Adipose tissue (tissue), 3 donors: ENCODE results near the gene PID1. TPM values are rescaled to one million over a fixed set of nuclear protein-coding genes. Genes with fewer than 3 reads are reported as not detected.
"Not testable (repeated sequence)": the region's sequence is repeated elsewhere in the genome, so short reads cannot be mapped to it uniquely, and the experiment has no call there.

Source experiments
- H3K27ac ChIP-seq: one replicate; pipeline ENCODE4 v1.5.1; 2013; ENCODE audit warnings: low read depth, low read length
- WGBS, 3 donors: extraction: QIAGEN DNeasy Blood & Tissue Kit; methylation state at CpG; one replicate each; pipeline ENCODE4 v1.1.7; 2013; 5-methylcytosine and 5-hydroxymethylcytosine counted together
- polyA plus RNA-seq, 3 donors: library from polyadenylated mRNA; stranded (reverse); fragments of 200-250 nt; gene quantifications; one replicate each; pipeline ENCODE4 v1.2.3, GENCODE V29; 2013
- donor health status: healthy with polysubstance abuse.
- donor health status: Bipolar disorder and iron deficiency.
- donor health status: healthy.

Gene PID1
- polyA plus RNA-seq, 3 donors: 5.8 to 109 (median 17.0) TPM

DNA sequence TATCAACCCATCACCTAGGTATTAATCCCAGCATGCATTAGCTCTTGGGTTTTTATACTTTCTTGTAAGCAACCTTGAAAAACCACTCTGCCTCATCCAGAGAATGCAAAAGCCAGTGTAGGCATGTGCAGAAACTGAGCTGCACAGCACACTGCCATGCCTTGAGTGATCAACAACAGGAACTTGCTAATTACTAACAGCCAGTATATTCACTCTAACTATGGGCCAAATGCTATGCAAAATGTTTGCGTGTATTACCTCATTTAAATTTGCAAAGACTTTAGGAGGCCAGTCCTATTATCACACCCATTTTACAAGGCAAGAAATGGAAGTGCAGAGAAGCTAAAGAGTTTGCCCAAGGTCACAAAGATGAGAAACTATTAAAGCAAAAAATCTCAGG, 169.8 kb downstream of the PID1 start:
- WGBS, 3 donors: 71 to 90% (median 85%) methylated on average over 1 of the region's 1 CpG
- H3K27ac ChIP-seq: no peak overlapping the region

DNA sequence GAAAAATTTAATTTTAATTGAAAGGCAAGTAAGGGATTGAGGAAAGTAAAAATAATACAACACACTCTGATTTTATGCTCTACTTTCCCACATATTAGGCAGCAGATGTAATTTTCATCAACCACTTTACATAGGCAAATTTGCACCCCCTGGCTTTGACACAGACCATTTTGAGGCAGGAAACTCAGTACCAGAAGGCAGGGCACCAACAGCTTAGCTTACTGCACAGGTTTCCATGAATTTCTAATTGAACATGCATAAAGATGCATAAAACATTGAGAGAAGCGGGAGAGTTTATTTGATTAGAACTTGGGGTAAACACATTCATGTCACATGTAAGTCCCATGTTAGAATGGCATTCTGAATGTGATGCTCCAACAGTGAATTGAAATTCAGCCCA, 171.9 kb downstream of the PID1 start:
- H3K27ac ChIP-seq: no peak overlapping the region
- 92 to 100% (median 96%) methylated on average over 1 of the region's 1 CpG for WGBS, 3 donors

DNA sequence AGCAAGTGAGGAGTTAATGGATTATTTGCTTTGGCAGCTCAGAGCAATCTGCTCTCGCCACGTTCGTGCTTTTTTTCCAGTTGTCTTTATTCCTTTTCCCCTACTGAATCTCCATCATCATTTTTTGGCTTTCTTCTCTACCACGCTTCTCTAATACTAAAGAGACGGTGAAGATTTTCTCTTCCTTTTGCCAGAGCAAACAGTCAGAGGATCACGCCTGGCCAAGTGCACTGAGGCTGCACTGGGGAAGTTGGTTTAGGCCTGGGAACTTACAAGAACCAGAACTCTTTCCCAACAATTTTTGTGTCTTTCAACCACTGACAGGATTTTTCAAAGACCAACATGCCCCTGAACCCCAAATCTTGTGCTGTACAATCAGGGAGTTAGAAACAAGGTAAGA, 172.3 kb downstream of the PID1 start:
- WGBS, 3 donors: 46 to 65% (median 63%) methylated on average over 6 of the region's 6 CpGs
- H3K27ac ChIP-seq: no peak overlapping the region

DNA sequence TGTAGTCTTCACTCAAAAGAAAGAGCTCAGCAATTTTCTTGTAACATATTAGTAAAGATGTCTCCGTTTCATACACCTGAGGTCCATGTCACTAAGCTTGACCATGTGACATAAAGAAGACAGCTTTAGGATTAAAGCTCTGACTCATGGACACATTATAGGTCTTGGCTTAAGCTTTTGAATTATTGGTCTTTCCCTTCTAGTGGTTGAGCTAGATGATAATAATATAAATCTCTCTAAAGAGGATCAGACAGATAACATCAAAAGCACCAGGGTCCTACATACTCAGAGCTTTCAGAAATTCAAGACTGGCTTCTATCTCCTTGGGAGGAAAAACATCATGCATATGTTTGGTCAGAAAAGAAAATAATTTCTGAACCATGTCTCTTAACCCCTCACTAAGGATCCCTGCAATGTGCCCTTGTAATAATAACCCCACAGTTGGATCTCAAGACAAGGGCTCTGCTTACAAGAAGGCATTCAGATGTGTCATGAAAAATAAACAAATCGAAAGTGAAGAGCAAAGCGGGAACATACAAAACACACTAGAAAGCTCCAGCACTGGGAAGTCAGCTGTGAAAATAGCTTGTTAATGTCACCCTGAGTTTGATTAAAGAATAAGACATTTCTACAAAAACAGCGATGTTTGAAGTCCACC, 174.5 kb downstream of the PID1 start:
- 49 to 61% (median 54%) methylated on average over 4 of the region's 4 CpGs for WGBS, 3 donors
- no peak overlapping the region for H3K27ac ChIP-seq

DNA sequence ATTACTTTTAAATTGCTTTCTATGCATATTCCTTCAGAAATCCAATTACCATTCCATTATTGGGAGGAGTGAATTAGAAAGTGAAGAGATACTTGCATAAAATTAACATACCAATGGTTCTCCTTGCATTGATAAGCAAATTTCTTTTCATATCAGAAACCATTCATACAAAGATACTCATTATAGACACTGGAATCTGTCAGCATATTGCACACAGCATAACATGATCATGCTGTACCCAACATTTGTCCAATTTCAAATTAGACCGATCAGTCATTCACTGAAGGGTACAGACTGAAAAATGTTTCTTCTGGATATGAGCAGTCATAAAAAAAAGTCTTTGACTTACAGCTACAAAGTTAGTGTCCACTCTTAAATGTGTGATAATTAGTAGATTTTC, 175.6 kb downstream of the PID1 start:
- H3K27ac ChIP-seq: no peak overlapping the region
- 81 to 96% (median 95%) methylated on average over 1 of the region's 1 CpG for WGBS, 3 donors

DNA sequence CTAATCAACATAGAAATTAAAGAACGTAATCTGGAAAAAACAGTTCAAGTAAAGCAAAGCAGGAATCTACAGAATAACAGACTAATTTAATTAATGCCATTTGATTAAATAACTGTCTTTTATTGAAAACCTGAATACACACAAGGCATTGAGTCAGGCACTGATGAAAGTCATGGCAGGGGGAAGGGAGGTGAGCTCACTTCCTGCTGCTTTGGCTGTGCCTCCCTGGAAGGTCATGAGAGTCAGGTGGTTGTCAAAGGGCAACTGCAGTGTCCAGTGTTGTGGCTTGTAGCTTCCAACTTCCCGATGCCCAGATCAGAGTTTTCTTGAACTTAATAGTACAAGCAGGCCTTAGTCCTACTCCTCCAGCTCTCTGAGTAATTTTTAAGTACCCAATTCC, 180.9 kb downstream of the PID1 start:
- no peak overlapping the region for H3K27ac ChIP-seq
- WGBS, 3 donors: 77 to 87% (median 83%) methylated on average over 2 of the region's 2 CpGs

DNA sequence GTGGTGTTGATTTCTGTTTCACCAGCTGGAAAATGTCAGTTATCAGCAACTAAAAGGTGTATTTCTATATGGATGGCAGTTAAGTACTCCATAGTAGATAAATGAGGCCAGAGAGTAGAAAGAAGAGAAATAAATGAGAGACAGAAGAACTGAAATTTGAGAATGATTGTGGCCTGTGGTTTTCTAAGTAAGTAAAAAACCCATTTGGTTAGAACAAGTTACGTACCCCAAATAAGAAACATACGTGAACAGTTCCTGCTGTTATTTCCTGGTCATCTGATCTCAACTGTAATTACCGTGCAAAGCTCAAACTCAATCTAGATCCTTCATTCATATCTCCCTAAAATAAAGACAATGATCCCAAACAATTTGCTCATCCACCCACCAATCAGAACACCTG, 181.3 kb downstream of the PID1 start:
- WGBS, 3 donors: 59 to 69% (median 65%) methylated on average over 3 of the region's 3 CpGs
- no peak overlapping the region for H3K27ac ChIP-seq

DNA sequence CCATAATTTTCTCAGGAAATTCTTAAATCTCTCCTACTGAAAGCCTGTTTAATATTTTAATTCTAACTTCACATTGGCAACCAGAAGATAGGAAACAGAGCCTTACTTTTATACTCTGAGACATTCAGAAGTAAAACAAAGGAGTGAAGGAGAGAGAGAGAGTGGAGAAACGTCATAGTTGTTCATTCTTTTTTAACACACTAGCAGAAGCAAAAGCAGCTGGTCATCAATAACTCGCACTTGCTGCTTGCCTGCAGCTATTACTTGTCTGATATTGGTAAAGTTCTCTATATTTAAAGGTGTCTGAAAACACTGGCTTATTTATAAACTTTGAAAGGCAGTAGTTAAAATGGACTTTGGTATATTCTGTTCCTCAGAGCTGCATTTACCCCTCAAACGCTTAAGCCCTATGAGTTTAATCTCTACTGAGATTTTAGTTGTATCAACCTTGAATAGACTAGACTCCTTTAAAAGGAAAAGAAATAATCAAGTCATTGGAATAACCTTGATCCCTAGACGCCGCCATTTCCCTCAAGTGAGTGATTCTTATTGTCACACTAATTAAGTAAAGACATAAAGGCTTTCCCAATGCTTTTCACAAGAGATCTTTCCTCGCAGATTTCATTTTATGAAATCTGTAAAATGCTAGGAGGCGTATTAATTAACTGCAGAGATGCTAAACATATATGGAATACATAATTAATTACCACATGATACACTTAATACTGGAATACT, 182.0 kb downstream of the PID1 start:
- 63 to 80% (median 65%) methylated on average over 7 of the region's 7 CpGs for WGBS, 3 donors
- no peak overlapping the region for H3K27ac ChIP-seq

DNA sequence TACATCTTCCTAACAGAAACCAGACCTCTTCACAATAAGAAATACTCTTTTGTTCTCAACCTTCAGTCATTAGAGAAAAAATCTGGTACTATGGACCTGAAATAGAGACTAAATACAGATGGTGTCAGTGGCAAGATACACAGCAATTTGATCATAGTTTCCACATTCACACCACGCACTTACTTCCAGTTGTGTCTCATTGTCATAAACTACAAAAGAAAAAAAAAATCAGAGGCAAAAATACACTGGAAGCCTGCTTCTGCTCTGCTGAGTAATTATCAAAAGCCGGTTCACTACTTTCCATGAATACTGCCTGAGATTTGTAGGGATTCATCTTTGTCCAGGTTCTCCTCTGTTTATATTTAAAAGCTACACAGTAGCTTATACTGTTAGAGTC, 182.6 kb downstream of the PID1 start:
- WGBS, 3 donors: 70 to 84% (median 76%) methylated on average over 2 of the region's 2 CpGs
- H3K27ac ChIP-seq: no peak overlapping the region

DNA sequence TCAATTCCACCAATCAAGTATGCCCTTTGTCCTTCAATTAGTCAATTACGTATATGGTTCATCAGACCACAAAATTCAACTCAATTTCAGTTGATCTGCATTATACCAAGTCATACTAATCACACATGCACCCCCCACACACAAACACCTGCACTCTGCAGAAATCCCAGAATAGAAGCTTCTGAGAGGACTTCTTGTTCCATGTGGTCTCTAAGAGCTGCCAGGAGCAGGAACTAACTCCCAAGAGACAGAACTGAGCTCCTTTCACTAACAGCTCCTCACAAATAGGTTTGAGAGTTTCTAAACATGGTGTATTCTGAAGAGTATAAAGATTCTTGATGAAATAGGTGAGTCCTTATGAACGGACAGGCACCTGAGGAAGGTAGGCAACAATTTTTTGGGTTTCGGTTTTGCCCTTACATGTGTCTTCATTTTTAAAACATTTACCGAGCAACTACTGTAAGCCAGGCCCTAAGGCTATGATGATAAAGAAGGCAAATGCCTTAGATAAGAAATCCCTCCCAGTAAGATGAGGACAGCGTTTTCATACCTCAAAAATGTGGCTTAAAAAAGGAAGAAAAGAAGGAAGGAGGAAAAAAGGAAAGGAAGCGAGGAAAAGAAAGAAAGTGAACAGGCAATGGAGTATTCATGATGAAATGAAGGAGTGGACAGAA, 183.1 kb downstream of the PID1 start:
- no peak overlapping the region for H3K27ac ChIP-seq
- 65 to 77% (median 76%) methylated on average over 6 of the region's 6 CpGs for WGBS, 3 donors

DNA sequence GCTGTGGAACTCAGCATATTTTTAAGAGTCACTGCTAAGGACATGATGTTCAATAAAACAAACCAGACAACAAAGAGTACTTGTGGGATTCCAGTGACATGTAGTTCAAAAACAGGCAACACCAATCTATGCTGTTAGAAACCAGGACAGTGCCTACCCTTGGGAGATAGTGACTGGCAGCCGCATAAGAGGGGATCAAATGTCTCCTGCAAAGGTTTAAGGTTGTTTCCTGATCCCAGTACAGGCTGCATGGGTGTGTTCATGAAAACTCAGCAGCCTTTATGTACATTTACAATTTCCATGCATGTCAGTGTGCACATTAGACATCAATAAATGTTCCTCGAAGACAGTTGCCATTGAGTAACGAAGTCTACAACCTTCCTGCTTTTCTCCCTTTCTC, 183.8 kb downstream of the PID1 start:
- no peak overlapping the region for H3K27ac ChIP-seq
- 86 to 93% (median 88%) methylated on average over 3 of the region's 3 CpGs for WGBS, 3 donors

DNA sequence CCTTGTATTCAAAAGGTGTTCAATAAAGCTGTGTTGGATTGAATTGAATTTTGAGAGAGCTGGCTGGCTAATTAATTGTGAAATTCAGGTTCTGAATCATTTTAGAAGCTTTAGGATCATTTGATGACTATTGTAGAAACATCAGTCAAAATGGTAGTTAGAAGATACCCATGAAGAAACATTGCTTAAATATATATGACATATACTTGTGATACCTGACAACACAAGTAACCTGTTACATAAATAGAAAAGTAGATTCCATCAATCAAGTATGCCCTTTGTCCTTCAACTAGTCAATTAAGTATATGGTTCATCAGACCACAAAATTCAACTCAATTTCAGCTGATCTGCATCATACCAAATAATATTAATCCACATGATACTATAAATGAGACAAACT, 185.6 kb downstream of the PID1 start:
- no peak overlapping the region for H3K27ac ChIP-seq

DNA sequence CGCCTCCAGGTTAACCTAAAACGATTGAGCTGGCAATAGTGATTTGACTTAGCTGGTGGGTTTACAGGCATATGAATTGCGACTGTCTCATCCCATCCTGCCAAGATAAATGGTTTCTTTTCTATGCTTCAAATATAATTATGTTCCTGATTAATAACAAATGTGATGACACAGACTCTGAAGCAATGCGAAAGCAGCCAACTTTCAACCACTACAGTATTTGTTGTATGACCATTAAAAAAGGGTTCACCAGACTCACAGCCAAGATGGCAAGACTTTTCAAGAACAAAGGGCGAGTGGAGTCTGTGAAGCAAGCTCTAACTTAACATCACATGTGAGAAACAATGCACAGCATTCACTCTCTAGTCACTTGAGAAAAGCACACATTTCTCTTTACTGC, 186.6 kb downstream of the PID1 start:
- 63 to 73% (median 65%) methylated on average over 5 of the region's 5 CpGs for WGBS, 3 donors
- H3K27ac ChIP-seq: no peak overlapping the region

DNA sequence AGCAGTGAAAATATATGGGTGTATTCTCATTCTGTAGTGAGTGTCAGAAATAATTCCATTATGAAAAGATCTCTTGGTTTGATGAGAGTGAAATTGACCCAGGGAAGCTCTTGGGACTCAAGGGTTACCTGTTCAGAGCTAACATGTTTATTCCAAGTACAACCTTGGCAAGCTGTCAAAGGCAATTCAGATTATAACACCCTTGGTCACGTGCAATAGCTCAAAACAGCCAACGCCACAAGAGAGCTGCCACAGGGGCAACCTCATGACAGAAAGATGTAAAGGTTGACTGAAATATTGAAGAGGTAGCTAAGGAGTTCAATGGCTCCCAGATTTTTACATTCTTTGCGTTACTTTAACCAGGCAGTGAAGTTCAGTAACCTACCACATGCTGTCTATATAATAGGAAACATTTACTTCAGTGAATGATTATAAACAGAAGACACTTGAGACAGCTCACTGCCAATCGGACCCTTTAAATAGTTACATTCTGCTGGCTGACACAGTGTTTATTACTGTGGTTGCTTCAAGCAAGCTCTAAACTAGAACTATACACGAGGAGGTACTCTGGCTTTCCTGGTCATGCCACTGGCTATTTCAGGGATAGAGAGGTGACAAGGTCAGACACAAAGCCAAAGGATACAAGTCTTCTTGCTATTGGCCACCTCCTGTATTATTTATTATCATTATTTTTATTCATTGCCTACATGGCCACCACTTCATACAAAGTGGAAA, 187.3 kb downstream of the PID1 start:
- WGBS, 3 donors: 50 to 65% (median 61%) methylated on average over 5 of the region's 5 CpGs
- H3K27ac ChIP-seq: no peak overlapping the region

DNA sequence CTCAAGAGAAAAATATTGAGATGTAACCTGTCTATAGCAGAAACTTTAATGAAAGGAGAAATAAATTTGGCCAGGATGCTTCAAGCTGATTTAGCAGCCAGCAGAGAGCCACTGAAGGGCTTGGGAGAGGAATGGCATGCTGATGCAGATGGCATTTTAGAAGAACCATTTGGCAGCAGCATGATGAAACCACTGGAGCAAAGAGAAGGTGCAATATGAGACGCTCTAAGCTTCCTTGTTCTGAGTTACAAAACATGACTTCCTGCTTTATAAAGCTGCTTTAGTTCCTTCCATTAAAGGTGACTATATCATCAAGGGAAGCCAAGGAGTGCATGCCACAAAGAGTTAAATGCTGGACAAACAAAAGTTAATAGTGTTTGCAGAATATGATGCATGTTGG, 189.7 kb downstream of the PID1 start:
- no peak overlapping the region for H3K27ac ChIP-seq
- 38 to 50% (median 50%) methylated on average over 1 of the region's 1 CpG for WGBS, 3 donors

DNA sequence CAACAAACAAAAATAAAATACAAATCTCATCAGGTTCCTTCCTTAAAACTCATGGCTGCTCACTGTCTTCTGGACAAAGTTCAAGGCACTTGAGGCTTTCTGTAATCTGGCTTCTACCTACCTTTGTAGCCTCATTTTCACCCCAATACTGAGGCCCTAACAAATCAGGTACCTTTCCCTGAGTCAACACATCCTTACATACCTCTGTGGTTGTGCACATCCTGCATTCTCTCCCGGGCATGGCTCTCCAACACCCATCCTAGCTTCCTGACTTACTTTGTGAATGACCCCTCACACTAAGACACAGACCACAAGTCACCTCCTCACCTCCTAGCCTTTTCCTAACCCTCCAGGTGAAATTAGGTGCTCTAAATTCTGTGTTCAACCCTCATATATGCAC, 190.9 kb downstream of the PID1 start:
- H3K27ac ChIP-seq: no peak overlapping the region
- WGBS, 3 donors: 42 to 62% (median 55%) methylated on average over 1 of the region's 1 CpG

DNA sequence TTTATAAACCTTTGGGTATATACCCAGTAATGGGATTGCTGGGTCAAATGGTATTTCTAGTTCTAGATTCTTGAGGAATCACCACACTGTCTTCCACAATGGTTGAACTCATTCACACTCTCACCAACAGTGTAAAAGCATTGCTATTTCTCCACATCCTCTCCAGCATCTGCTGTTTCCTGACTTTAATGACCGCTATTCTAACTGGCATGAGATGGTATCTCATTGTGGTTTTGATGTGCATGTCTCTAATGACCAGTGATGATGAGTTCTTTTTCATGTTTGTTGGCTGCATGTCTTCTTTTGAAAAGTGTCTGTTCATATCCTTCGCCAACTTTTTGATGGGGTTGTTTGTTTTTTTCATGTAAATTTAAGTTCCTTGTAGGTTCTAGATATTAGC, 194.2 kb downstream of the PID1 start:
- not testable (repeated sequence) for H3K27ac ChIP-seq
- 80 to 84% (median 82%) methylated on average over 2 of the region's 2 CpGs for WGBS, 3 donors

DNA sequence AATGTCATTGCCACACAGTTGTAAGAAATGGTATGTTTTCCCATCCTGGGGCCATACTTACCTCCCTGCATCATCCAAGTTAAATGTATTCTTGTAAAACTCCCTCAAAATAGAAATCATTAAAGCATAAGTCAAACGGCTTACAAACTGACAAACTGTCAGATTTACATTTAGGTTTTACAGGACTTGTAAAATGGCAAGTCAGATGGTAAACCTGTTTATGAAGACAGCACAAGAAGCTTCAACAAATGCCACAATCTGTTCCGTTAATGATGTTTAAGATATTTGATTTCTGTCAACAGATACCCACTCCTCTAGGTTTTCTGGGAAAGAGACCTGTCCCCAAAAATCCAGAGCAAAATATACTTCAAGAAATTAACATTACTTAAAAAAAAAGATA, 197.2 kb downstream of the PID1 start:
- no peak overlapping the region for H3K27ac ChIP-seq
- WGBS, 3 donors: 72 to 82% (median 81%) methylated on average over 2 of the region's 2 CpGs

DNA sequence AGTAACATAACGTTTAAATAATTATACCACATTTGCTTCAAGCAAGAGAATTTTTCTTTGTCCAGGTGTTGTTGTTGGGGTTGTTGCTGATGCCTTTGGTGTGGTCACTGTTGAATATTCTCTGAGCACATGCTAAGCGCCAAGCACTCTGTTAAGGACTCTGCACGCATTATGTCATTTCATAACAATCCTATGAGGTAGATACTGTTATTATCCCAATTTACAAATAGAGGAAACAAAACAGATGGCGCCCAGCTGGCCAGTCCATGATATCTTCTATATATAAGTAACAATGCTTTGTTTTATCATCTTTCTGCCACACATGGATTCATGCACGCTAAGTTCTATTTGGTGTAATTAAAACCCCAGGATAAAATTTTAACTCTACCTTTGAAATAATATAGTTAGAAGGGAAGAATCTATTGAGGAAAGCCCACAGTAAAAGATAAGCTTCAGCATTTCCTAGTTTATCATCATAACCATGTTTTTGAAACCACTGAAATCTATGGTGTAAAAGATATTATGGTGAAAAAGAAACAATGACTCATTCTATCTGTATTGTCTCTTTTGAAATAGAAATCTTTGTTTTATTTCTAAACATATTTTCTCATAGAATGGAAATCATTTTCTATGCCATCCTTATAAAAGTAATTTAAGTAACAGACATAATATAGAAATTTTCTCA, 199.7 kb downstream of the PID1 start:
- WGBS, 3 donors: 77 to 88% (median 86%) methylated on average over 5 of the region's 5 CpGs
- no peak overlapping the region for H3K27ac ChIP-seq
